ENCODE results near the gene LRRC8A. TPM values are rescaled to one million over a fixed set of nuclear protein-coding genes. Genes with fewer than 3 reads are reported as not detected.

LRRC8A gene
- total RNA-seq, 3 donors from 2014 or later, result 25.3 to 48.5 (median 25.4) TPM

- H3K36me3 ChIP-seq (ENCODE audit: low read depth), result no peaks in the 10 kb centered on the region
- no peak for TF ChIP-seq CTCF (IDR thresholded peaks at IDR 0.05)
- H3K4me3 ChIP-seq, result no peak overlapping the region
- DNase-seq (no peak), ATAC-seq (no peak)
- H3K4me1 ChIP-seq (ENCODE audit: low read depth), result peaks cover 11% of the 10 kb centered on the region
- no peaks in the 10 kb centered on the region for H3K9me3 ChIP-seq
- intact Hi-C loops (cut with DNase I, micrococcal nuclease), result no loop called here
These were observed 37.0 kb downstream of the LRRC8A start for GRCh38 chr9:128918921-128919320.

GRCh38 chr9:128919402-128920089 lies 37.6 kb downstream of the LRRC8A start:
- intact Hi-C loops (cut with DNase I, micrococcal nuclease), result no loop called here
- H3K4me3 ChIP-seq, result no peak overlapping the region
- H3K4me1 ChIP-seq (ENCODE audit: low read depth), result peaks cover 11% of the 10 kb centered on the region
- H3K9me3 ChIP-seq, result no peaks in the 10 kb centered on the region
- no peak for TF ChIP-seq CTCF (IDR thresholded peaks at IDR 0.05)
- H3K36me3 ChIP-seq (ENCODE audit: low read depth), result no peaks in the 10 kb centered on the region
- DNase-seq (no peak), ATAC-seq (no peak)

GRCh38 chr9:128920381-128921058 lies 38.6 kb downstream of the LRRC8A start, which contains the start of gene PHYHD1:
PHYHD1 (plus strand) TSS chr9:128920982; CDS start chr9:128922324, 1,342 bp downstream.
- ATAC-seq (no peak), DNase-seq (no peak)
- intact Hi-C loops (cut with DNase I, micrococcal nuclease), result no loop called here
- Histone ChIP-seq H3K4me1 (ENCODE audit: low read depth) (peaks cover 11% of the 10 kb centered on the region), H3K4me3 (no peak within 1 kb of the TSS), H3K36me3 (ENCODE audit: low read depth) (no peaks in the 10 kb centered on the region), H3K9me3 (no peaks in the 10 kb centered on the region)
- no peak for TF ChIP-seq CTCF (IDR thresholded peaks at IDR 0.05)

GRCh38 chr9:128921881-128922763 lies 40.2 kb downstream of the LRRC8A start:
- no peaks in the 10 kb centered on the region for H3K9me3 ChIP-seq
- peaks cover 2% of the 10 kb centered on the region for H3K4me1 ChIP-seq (ENCODE audit: low read depth)
- no peak overlapping the region for H3K4me3 ChIP-seq
- intact Hi-C loops (cut with DNase I, micrococcal nuclease), result no loop called here
- no peak for TF ChIP-seq CTCF (IDR thresholded peaks at IDR 0.05)
- peak; percentile 51 for ATAC-seq
- DNase-seq, result peak in 1 of 3 donors; percentile 51
- H3K36me3 ChIP-seq (ENCODE audit: low read depth), result no peaks in the 10 kb centered on the region

- TF ChIP-seq CTCF (IDR thresholded peaks at IDR 0.05), result no peak
- DNase-seq (no peak), ATAC-seq (no peak)
- no peaks in the 10 kb centered on the region for H3K36me3 ChIP-seq (ENCODE audit: low read depth)
- intact Hi-C loops (cut with DNase I, micrococcal nuclease), result no loop called here
- H3K4me3 ChIP-seq, result no peak overlapping the region
- H3K9me3 ChIP-seq, result no peaks in the 10 kb centered on the region
- H3K4me1 ChIP-seq (ENCODE audit: low read depth), result peaks cover 2% of the 10 kb centered on the region
These were observed 41.6 kb downstream of the LRRC8A start for GRCh38 chr9:128923493-128923883.

Data from mucosa of descending colon (tissue), 3 donors.